CD14-positive monocyte (primary cell): ENCODE data around the gene ABCC2. TPM values are rescaled to one million over a fixed set of nuclear protein-coding genes. Genes with fewer than 3 reads are reported as not detected.

ENCODE experiments used
- DNase-seq, 3 donors: peaks; one replicate each; pipeline ENCODE4 v3.0.0-alpha.2; 2011 to 2022
- H2AFZ ChIP-seq: 2 replicates; pipeline ENCODE4 v1.6.0; 2012; ENCODE audit warnings: mild to moderate bottlenecking, low read depth, low read length, inconsistent platforms; ENCODE audit not compliant: insufficient read depth, poor library complexity, severe bottlenecking
- H3K27ac ChIP-seq, 2 donors: 1 replicate in 1 of 2; 2 replicates in 1 of 2; pipeline ENCODE4 v1.5.1; 2012 to 2013; ENCODE audit warnings: low read length in 2 of 2, control low read depth in 1 of 2, inconsistent platforms in 1 of 2, low read depth in 1 of 2, mild to moderate bottlenecking in 1 of 2
- H3K27me3 ChIP-seq, 2 donors: one replicate each; pipeline versions ENCODE4 v1.6.0 to v1.6.1; 2011 to 2013; ENCODE audit warnings: low read length in 2 of 2; ENCODE audit not compliant: control insufficient read depth in 2 of 2, insufficient read depth in 2 of 2
- H3K36me3 ChIP-seq, 2 donors: replicated peaks in 1 of 2; 1 replicate in 1 of 2; 2 replicates in 1 of 2; pipeline versions ENCODE4 v1.5.1 to v1.6.1; 2012 to 2013; ENCODE audit warnings: low read length in 2 of 2, control low read depth in 1 of 2, inconsistent platforms in 1 of 2, mild to moderate bottlenecking in 1 of 2; ENCODE audit not compliant: insufficient read depth in 2 of 2, control insufficient read depth in 1 of 2
- H3K4me1 ChIP-seq, 2 donors: 1 replicate in 1 of 2; 2 replicates in 1 of 2; pipeline versions ENCODE4 v1.5.1 to v1.6.1; 2012 to 2013; ENCODE audit warnings: low read length in 2 of 2, control low read depth in 1 of 2, inconsistent platforms in 1 of 2, mild to moderate bottlenecking in 1 of 2, moderate library complexity in 1 of 2; ENCODE audit not compliant: insufficient read depth in 2 of 2, control insufficient read depth in 1 of 2
- H3K4me2 ChIP-seq: replicated peaks from 2 replicates; pipeline ENCODE3; 2012; ENCODE audit warnings: low read length, moderate library complexity, mild to moderate bottlenecking; ENCODE audit not compliant: poor library complexity, severe bottlenecking; ENCODE audit errors: extremely low read depth
- H3K4me3 ChIP-seq, 3 experiments: fragments of 200-600 bp in 1 of 3; sonication (generic) in 1 of 3; replicated peaks in 1 of 3; 1 replicate in 2 of 3; 2 replicates in 1 of 3; pipeline ENCODE4 v1.5.1; 2011 to 2013; ENCODE audit warnings: low read length in 3 of 3, mild to moderate bottlenecking in 3 of 3, control low read depth in 2 of 3, low read depth in 2 of 3, inconsistent platforms in 1 of 3, moderate library complexity in 1 of 3
- H3K79me2 ChIP-seq: 2 replicates; pipeline ENCODE4 v1.6.0; 2012; ENCODE audit warnings: mild to moderate bottlenecking, control low read depth, inconsistent platforms, low read length, moderate library complexity; ENCODE audit not compliant: insufficient read depth
- H3K9ac ChIP-seq: 2 replicates; pipeline ENCODE4 v1.6.0; 2017; ENCODE audit warnings: low read length, mild to moderate bottlenecking; ENCODE audit not compliant: insufficient read depth, poor library complexity, severe bottlenecking
- H3K9me3 ChIP-seq, 2 donors: replicated peaks in 1 of 2; 1 replicate in 1 of 2; 2 replicates in 1 of 2; pipeline versions ENCODE4 v1.5.1 to v1.6.1; 2012 to 2013; ENCODE audit warnings: low read length in 2 of 2, control low read depth in 1 of 2; ENCODE audit not compliant: control insufficient read depth in 1 of 2, insufficient read depth in 1 of 2
- H4K20me1 ChIP-seq: 2 replicates; pipeline ENCODE4 v1.6.0; 2012; ENCODE audit warnings: mild to moderate bottlenecking, low read length, control low read depth, moderate library complexity; ENCODE audit not compliant: insufficient read depth
- H3K27ac Mint-ChIP-seq, 7 donors: one replicate each; pipeline ENCODE4 v1.8.0; 2020; ENCODE audit warnings: mild to moderate bottlenecking in 7 of 7, mixed read lengths in 7 of 7, moderate library complexity in 6 of 7, inconsistent platforms in 2 of 7
- H3K27me3 Mint-ChIP-seq, 3 donors: one replicate each; pipeline ENCODE4 v1.8.0; 2021 to 2022; ENCODE audit warnings: low read depth in 3 of 3, mild to moderate bottlenecking in 3 of 3, mixed read lengths in 3 of 3, moderate library complexity in 3 of 3, inconsistent platforms in 1 of 3
- H3K36me3 Mint-ChIP-seq, 2 donors: one replicate each; pipeline ENCODE4 v1.8.0; 2020; ENCODE audit warnings: mixed read lengths in 2 of 2, inconsistent platforms in 1 of 2, mild to moderate bottlenecking in 1 of 2
- H3K4me1 Mint-ChIP-seq: one replicate; pipeline ENCODE4 v1.8.0; 2020; ENCODE audit warnings: mild to moderate bottlenecking, mixed read lengths
- H3K4me3 Mint-ChIP-seq, 2 donors: one replicate each; pipeline ENCODE4 v1.8.0; 2020; ENCODE audit warnings: mild to moderate bottlenecking in 2 of 2, mixed read lengths in 2 of 2, moderate library complexity in 1 of 2
- H3K9me3 Mint-ChIP-seq, 7 donors: one replicate each; pipeline ENCODE4 v1.8.0; 2020 to 2022; ENCODE audit warnings: mixed read lengths in 7 of 7, mild to moderate bottlenecking in 6 of 7, moderate library complexity in 6 of 7, inconsistent platforms in 2 of 7
- WGBS: methylation state at CpG from one replicate; pipeline ENCODE4 v1.1.5; 2013; ENCODE audit warnings: missing lambda C conversion rate; ENCODE audit not compliant: insufficient coverage; 5-methylcytosine and 5-hydroxymethylcytosine counted together
- intact Hi-C, 2 donors: fragments of 100-400 bp; cut with micrococcal nuclease; formaldehyde crosslinking; loops; one replicate each; pipeline versions ENCODE4 v1.15.0 to v1.15.1; 2023
- polyA plus RNA-seq, 3 donors: library from polyadenylated mRNA; depleted of rRNA in 1 of 3; unstranded in 2 of 3; stranded (reverse) in 1 of 3; fragments of 300-500 nt in 2 of 3; fragments of >200 nt in 1 of 3; fragmentation: Illumina TruSeq in 2 of 3; gene quantifications; 1 replicate in 2 of 3; 2 replicates in 1 of 3; pipeline ENCODE4 v1.2.3, GENCODE V29; 2012 to 2021
- TF ChIP-seq, protein P1 (sequence below): fragments of 200-600 bp; IDR thresholded peaks from one replicate; pipeline ENCODE4 v1.8.0; 2022; ENCODE audit warnings: antibody characterized with exemption, mild to moderate bottlenecking

Gene ABCC2
- polyA plus RNA-seq, 3 donors, result 0.09 to 2.7 (median 0.35) TPM

GRCh38 chr10:99793819-99794218, 11.4 kb downstream of the ABCC2 start:
- peaks cover 0 to 1% (median 0%) of the 10 kb centered on the region in 7 donors for H3K9me3 Mint-ChIP-seq
- peaks cover 1 to 6% (median 2%) of the 10 kb centered on the region in 3 donors for H3K27me3 Mint-ChIP-seq

DNA sequence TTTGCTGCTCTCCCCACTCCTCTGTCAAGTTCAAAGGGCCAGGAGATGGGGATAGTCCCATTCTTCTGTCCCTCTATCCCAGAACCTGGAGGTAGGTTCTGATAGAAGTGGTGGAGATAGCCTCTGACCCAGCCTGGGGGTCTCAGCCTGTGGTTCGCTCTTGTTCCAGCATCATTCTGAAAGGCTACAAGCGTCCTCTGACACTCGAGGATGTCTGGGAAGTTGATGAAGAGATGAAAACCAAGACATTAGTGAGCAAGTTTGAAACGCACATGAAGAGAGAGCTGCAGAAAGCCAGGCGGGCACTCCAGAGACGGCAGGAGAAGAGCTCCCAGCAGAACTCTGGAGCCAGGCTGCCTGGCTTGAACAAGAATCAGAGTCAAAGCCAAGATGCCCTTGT, 14.5 kb downstream of the ABCC2 start:
- Mint-ChIP-seq H3K4me1 (peaks cover 3% of the 10 kb centered on the region), H3K4me3 (no peak overlapping the region), H3K9me3 (no peaks in the 10 kb centered on the region), H3K36me3 (no peaks in the 10 kb centered on the region), H3K27me3 (peaks cover 1 to 2% (median 2%) of the 10 kb centered on the region in 3 donors), H3K27ac (no peak overlapping the region)
- no peaks in the 10 kb centered on the region for H3K79me2 ChIP-seq
- H2AFZ ChIP-seq, result no peak overlapping the region
- no peak overlapping the region for H3K27ac ChIP-seq
- no peak overlapping the region for H3K4me2 ChIP-seq
- DNase-seq, result no peak
- 100% methylated on average over 6 of the region's 6 CpGs for WGBS
- H3K9me3 ChIP-seq, result no peaks in the 10 kb centered on the region
- no peak overlapping the region for H3K4me3 ChIP-seq
- no peaks in the 10 kb centered on the region for H3K36me3 ChIP-seq
- TF ChIP-seq, protein P1, sequence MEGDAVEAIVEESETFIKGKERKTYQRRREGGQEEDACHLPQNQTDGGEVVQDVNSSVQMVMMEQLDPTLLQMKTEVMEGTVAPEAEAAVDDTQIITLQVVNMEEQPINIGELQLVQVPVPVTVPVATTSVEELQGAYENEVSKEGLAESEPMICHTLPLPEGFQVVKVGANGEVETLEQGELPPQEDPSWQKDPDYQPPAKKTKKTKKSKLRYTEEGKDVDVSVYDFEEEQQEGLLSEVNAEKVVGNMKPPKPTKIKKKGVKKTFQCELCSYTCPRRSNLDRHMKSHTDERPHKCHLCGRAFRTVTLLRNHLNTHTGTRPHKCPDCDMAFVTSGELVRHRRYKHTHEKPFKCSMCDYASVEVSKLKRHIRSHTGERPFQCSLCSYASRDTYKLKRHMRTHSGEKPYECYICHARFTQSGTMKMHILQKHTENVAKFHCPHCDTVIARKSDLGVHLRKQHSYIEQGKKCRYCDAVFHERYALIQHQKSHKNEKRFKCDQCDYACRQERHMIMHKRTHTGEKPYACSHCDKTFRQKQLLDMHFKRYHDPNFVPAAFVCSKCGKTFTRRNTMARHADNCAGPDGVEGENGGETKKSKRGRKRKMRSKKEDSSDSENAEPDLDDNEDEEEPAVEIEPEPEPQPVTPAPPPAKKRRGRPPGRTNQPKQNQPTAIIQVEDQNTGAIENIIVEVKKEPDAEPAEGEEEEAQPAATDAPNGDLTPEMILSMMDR, result no peak
- intact Hi-C loops, result no loop called here
- peaks cover 0 to 5% of the 10 kb centered on the region in 2 donors for H3K4me1 ChIP-seq
- no peak overlapping the region for H3K9ac ChIP-seq
- H3K27me3 ChIP-seq, result no peaks in the 10 kb centered on the region
- no peaks in the 10 kb centered on the region for H4K20me1 ChIP-seq

More at GRCh38 chr10:99793819-99794218, 11.4 kb downstream of the ABCC2 start:
- Histone ChIP-seq H3K9ac (no peak overlapping the region), H2AFZ (no peak overlapping the region), H3K27ac (no peak overlapping the region), H3K79me2 (no peaks in the 10 kb centered on the region), H3K4me2 (no peak overlapping the region), H3K4me3 (no peak overlapping the region), H3K27me3 (no peaks in the 10 kb centered on the region), H3K4me1 (no peaks in the 10 kb centered on the region), H3K9me3 (no peaks in the 10 kb centered on the region), H4K20me1 (no peaks in the 10 kb centered on the region), H3K36me3 (no peaks in the 10 kb centered on the region)
- no peaks in the 10 kb centered on the region for H3K36me3 Mint-ChIP-seq
- H3K4me1 Mint-ChIP-seq, result no peaks in the 10 kb centered on the region
- intact Hi-C loops, result no loop called here
- DNase-seq, result no peak
- H3K27ac Mint-ChIP-seq, result no peak overlapping the region
- TF ChIP-seq, protein P1, result no peak
- H3K4me3 Mint-ChIP-seq, result no peak overlapping the region
- no CpG with 5 or more reads among the region's 4 CpGs for WGBS
